Skeletal muscle tissue (tissue), 4 donors: ENCODE results near the gene BNC2. TPM values are rescaled to one million over a fixed set of nuclear protein-coding genes. Genes with fewer than 3 reads are reported as not detected.

Experiments used
- H3K27ac ChIP-seq: one replicate; pipeline ENCODE4 v1.7.0; 2013; ENCODE audit warnings: mild to moderate bottlenecking, low read depth, low read length, inconsistent platforms
- H3K27me3 ChIP-seq, 3 donors: one replicate each; pipeline ENCODE4 v1.7.0; 2013; ENCODE audit warnings: low read length in 3 of 3; ENCODE audit not compliant: control insufficient read depth in 3 of 3, insufficient read depth in 3 of 3
- H3K36me3 ChIP-seq, 3 donors: one replicate each; pipeline ENCODE4 v1.7.0; 2013; ENCODE audit warnings: low read length in 3 of 3; ENCODE audit not compliant: control insufficient read depth in 3 of 3, insufficient read depth in 3 of 3
- H3K4me1 ChIP-seq, 3 donors: one replicate each; pipeline ENCODE4 v1.7.0; 2013; ENCODE audit warnings: low read length in 3 of 3, mild to moderate bottlenecking in 3 of 3; ENCODE audit not compliant: control insufficient read depth in 3 of 3, insufficient read depth in 3 of 3
- H3K4me3 ChIP-seq, 3 donors: one replicate each; pipeline ENCODE4 v1.7.0; 2013; ENCODE audit warnings: low read length in 3 of 3
- H3K9ac ChIP-seq, 3 donors: one replicate each; pipeline ENCODE4 v1.7.0; 2013; ENCODE audit warnings: low read length in 3 of 3, mild to moderate bottlenecking in 3 of 3, moderate library complexity in 2 of 3, low read depth in 1 of 3
- H3K9me3 ChIP-seq, 3 donors: one replicate each; pipeline ENCODE4 v1.7.0; 2013; ENCODE audit warnings: low read length in 3 of 3; ENCODE audit not compliant: control insufficient read depth in 3 of 3
- total RNA-seq: library from RNA; depleted of rRNA; stranded (reverse); fragments of >200 nt; gene quantifications from one replicate; pipeline ENCODE4 v1.2.3, GENCODE V29; 2014
- donor health status: Osteomylitis.

The BNC2 gene
- total RNA-seq, 1 donor from 2014 or later, result 10.4 TPM

- H3K9me3 ChIP-seq, result no peaks in the 10 kb centered on the region
- peak overlapping the region; percentile 66 to 77 (median 75) for H3K4me3 ChIP-seq
- H3K27me3 ChIP-seq, result peaks cover 0 to 7% (median 2%) of the 10 kb centered on the region in 3 donors
- peak overlapping the region; percentile 65 to 79 (median 68) for H3K9ac ChIP-seq
- H3K4me1 ChIP-seq, result peaks cover 0 to 8% (median 3%) of the 10 kb centered on the region in 3 donors
- H3K36me3 ChIP-seq, result no peaks in the 10 kb centered on the region
- H3K27ac ChIP-seq, result peak overlapping the region; percentile 64
Observed at GRCh38 chr9:16869882-16870595, 431 bp downstream of the BNC2 start.

- no peaks in the 10 kb centered on the region for H3K9me3 ChIP-seq
- H3K36me3 ChIP-seq, result no peaks in the 10 kb centered on the region
- H3K27me3 ChIP-seq, result peaks cover 0 to 7% (median 2%) of the 10 kb centered on the region in 3 donors
- H3K9ac ChIP-seq, result peak overlapping the region; percentile 65 to 79 (median 68)
- H3K4me3 ChIP-seq, result peak overlapping the region; percentile 66 to 77 (median 75)
- H3K27ac ChIP-seq, result peak overlapping the region; percentile 19
- H3K4me1 ChIP-seq, result peaks cover 0 to 14% (median 3%) of the 10 kb centered on the region in 3 donors
Observed at GRCh38 chr9:16869131-16869881, 1.2 kb downstream of the BNC2 start.

GRCh38 chr9:16868701-16869100 is 1.8 kb downstream of the BNC2 start:
- peaks cover 0 to 15% (median 3%) of the 10 kb centered on the region in 3 donors for H3K4me1 ChIP-seq
- peak overlapping the region; percentile 19 for H3K27ac ChIP-seq
- H3K9me3 ChIP-seq, result no peaks in the 10 kb centered on the region
- H3K9ac ChIP-seq, result peak overlapping the region in 1 of 3 donors; percentile 79
- H3K36me3 ChIP-seq, result no peaks in the 10 kb centered on the region
- peak overlapping the region in 2 of 3 donors; percentile 9 to 77 for H3K4me3 ChIP-seq
- peaks cover 0 to 7% (median 2%) of the 10 kb centered on the region in 3 donors for H3K27me3 ChIP-seq

- peak overlapping the region; percentile 32 to 77 (median 42) for H3K4me3 ChIP-seq
- H3K27me3 ChIP-seq, result peaks cover 0 to 7% (median 2%) of the 10 kb centered on the region in 3 donors
- H3K27ac ChIP-seq, result no peak overlapping the region
- H3K4me1 ChIP-seq, result peaks cover 0 to 15% (median 3%) of the 10 kb centered on the region in 3 donors
- H3K9me3 ChIP-seq, result no peaks in the 10 kb centered on the region
- H3K9ac ChIP-seq, result peak overlapping the region in 2 of 3 donors; percentile 5 to 70
- H3K36me3 ChIP-seq, result no peaks in the 10 kb centered on the region
Observed at GRCh38 chr9:16867576-16868311, 2.7 kb downstream of the BNC2 start.

- Histone ChIP-seq H3K4me3 (no peak overlapping the region), H3K36me3 (no peaks in the 10 kb centered on the region), H3K27ac (no peak overlapping the region), H3K27me3 (peaks cover 0 to 7% (median 2%) of the 10 kb centered on the region in 3 donors), H3K4me1 (peaks cover 0 to 15% (median 3%) of the 10 kb centered on the region in 3 donors), H3K9me3 (no peaks in the 10 kb centered on the region), H3K9ac (no peak overlapping the region)
Observed at GRCh38 chr9:16866587-16866986, 3.9 kb downstream of the BNC2 start.

GRCh38 chr9:16864649-16865434 is 5.6 kb downstream of the BNC2 start:
- Histone ChIP-seq H3K27me3 (peaks cover 0 to 7% (median 1%) of the 10 kb centered on the region in 3 donors), H3K4me3 (peak overlapping the region in 1 of 3 donors; percentile 14), H3K27ac (peak overlapping the region; percentile 19), H3K9me3 (no peaks in the 10 kb centered on the region), H3K9ac (peak overlapping the region in 2 of 3 donors; percentile 49 to 51), H3K4me1 (peaks cover 0 to 15% (median 3%) of the 10 kb centered on the region in 3 donors), H3K36me3 (no peaks in the 10 kb centered on the region)

GRCh38 chr9:16848179-16848578 is 22.3 kb downstream of the BNC2 start:
- Histone ChIP-seq H3K4me1 (no peaks in the 10 kb centered on the region), H3K27ac (no peak overlapping the region), H3K9ac (no peak overlapping the region), H3K27me3 (no peaks in the 10 kb centered on the region), H3K9me3 (no peaks in the 10 kb centered on the region), H3K36me3 (no peaks in the 10 kb centered on the region), H3K4me3 (no peak overlapping the region)

- Histone ChIP-seq H3K4me1 (no peaks in the 10 kb centered on the region), H3K27ac (no peak overlapping the region), H3K4me3 (no peak overlapping the region), H3K36me3 (no peaks in the 10 kb centered on the region), H3K9me3 (no peaks in the 10 kb centered on the region), H3K27me3 (no peaks in the 10 kb centered on the region), H3K9ac (no peak overlapping the region)
Observed at GRCh38 chr9:16846986-16847385, 23.5 kb downstream of the BNC2 start.

GRCh38 chr9:16846367-16846766 is 24.1 kb downstream of the BNC2 start:
- no peak overlapping the region for H3K9ac ChIP-seq
- H3K27me3 ChIP-seq, result no peaks in the 10 kb centered on the region
- H3K9me3 ChIP-seq, result no peaks in the 10 kb centered on the region
- no peaks in the 10 kb centered on the region for H3K4me1 ChIP-seq
- H3K27ac ChIP-seq, result no peak overlapping the region
- H3K36me3 ChIP-seq, result no peaks in the 10 kb centered on the region
- no peak overlapping the region for H3K4me3 ChIP-seq
